SHP77 (cell line): ENCODE measurements around the gene GEMIN4.
"Not testable (repeated sequence)": the region's sequence is repeated elsewhere in the genome, so short reads cannot be mapped to it uniquely, and the experiment has no call there.

Experiments used
- DNase-seq, 2 experiments: peaks; one replicate each; lab custom pipeline; 2025; lab: John Stamatoyannopoulos, UW

Gene GEMIN4

DNA sequence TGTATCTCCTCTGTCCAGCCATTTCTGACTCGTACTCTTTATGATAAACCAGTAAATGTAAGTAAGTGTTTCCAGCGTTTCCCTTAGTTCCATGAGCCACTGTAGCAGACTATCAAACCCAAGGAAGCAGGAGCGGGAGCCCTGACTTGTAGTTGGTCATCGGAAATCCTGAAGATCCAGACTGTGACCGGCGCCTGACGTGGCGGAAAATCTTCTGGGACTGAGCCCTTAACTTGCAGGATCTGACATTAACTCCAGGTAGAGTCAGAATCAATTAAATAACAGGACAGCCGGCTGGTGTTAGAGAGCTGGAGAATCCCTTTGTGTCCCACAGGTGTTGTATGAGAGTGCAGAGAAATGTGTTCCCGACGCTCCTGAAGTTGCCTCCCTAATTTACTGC is 26.0 kb upstream of the GEMIN4 start:
- no peak for DNase-seq

DNA sequence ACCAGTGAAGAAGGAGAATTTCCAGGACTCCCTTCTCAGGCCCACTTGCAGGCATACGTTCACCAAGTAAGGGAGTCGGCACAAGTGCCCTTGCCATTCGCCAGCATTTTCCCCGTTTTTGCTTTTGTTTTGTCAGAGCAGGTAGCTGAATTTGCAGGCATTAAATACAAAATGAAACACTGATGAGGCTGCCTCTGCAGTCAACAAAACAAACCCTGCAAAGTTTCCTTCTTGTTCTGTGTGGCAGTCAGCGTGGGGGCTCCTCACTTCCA is 22.2 kb upstream of the GEMIN4 start:
- DNase-seq: no peak

DNA sequence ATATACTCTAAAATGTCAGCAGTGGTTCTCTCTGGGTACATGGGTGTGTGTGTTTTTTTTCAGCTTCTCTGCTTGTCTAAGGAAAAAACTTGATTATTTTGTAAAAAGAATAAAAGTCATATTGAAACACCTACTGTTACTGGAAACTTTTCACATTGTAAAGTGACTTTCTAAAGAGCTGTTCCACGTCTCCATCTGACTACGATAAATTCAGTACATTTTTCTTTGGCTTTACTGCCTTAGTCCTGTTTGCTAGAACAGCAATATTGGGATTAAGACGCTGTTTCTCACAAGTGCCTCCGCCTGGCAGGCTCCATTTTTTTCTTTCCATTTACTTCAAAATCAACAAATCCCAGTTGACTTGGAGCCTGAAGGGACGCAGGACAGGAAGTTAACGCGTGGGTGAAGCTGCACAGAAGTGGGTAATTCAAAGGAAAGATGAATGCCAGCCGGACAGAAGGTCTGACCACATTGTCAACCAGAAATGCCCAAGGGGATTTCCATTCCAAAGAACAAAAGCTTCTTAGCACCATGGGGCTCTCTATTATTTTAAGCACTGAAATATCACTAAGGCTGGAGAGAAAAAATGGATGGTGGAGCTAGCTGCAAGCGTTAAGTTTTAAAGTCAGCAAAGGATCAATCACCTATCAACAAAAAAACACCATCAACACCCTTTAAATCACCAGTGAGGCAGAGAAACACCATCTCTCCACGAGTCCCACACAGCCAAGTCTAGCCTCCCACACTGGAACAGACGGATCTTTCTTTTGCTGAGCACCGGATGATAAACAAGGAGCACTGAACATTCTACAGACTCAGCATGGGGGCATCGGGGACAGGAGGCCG is 21.6 kb upstream of the GEMIN4 start:
- no peak for DNase-seq

DNA sequence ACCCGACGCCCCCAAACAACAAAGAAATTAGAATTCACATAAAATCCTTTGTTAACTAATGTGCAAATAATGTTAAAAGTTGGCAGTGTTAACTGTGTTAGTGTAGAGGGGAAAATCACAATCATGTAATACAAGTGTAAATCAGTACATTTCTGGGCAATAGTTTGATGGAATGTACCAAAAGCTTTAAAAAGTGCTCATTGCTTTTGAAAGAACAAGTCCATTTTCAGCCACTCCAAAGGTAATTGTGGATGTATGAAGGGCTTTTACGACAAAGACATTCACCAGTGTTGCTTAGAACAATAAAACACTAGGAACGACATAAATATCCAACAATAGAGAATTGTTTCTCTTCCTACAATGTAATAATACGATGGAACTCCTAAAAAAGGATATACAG is 21.0 kb upstream of the GEMIN4 start:
- no peak for DNase-seq

DNA sequence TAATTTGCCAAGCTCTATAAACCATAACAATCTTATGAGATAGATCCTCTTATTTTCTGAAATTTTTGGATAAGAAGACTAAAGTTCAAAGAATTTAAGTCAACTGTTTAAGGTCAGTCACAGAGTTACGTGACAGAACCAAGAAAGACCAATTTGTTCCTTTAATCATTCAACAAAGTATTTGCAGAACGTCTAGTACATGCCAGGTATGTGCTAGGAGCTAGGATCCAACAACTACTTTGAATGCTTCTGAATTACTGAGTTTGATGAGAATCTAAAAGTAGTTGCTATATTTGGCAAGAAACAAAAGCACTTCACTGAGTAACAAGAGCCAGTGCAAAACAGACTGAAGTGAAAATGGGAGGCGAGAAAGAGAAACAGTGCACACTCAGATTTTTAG is 15.0 kb upstream of the GEMIN4 start:
- DNase-seq: no peak

DNA sequence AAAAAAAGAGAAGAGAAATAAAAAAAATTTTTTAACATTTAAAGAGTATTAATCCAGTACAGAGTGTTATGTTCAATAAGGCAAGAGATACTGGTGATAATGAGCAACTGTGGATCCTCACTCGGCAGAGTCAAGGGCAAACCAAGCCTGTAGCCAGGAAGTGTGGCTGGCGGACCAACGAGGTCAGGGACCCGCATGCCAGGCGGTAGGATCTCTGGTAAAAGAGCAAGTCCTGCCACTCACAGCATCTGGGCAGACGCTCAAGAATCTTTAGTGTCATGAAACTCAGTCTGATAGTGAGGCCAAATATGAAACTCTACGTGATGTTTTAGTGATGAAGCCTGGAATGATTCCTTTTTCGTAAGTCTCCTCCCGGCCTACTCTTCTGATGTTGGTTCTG is 8.3 kb upstream of the GEMIN4 start:
- no peak for DNase-seq

DNA sequence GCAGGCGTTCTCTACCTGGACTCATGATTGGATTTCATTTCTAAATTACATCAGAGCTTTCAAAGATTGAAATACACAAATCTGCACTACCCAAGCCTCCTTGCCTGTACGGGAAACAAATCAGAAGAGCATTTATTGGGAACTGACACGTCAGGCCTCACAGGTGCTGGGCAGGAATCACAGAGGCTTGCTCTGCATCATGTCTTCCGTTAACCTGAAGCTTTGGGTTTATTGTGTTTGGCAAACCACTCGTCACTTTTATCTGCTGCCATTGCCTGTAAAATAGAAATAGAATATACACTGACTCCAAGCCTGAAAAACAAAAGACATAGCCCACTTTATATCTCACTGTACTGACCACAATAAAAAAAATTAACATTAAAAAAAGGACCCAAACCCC is 7.9 kb upstream of the GEMIN4 start:
- no peak for DNase-seq

DNA sequence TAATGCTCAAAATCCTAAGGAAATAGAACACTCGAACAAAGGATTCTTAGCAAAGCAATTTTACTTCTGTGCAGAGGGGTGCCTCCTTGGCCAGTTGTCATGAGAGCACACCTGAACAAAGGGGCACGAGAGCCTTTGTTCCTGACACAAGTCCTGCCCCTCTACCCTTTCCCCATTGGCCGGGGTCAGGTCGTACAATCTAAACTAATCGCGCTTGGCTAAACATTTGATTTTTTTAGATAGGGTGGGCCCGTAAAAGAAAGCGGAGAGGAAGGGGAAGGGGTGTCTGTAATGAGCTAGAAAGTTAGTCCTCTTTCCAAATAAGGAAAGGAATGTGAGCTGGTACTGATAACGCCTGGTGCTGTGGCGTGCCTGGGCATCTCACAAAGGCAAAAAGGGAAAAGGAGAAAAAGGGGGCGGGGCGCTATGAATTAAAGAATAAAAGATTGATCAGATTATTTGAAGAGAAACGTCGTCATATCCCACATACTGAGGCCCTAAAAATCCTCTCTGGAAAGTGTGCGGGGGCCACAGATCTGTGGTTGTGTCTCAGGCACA is 4.0 kb upstream of the GEMIN4 start:
- not testable (repeated sequence) for DNase-seq

DNA sequence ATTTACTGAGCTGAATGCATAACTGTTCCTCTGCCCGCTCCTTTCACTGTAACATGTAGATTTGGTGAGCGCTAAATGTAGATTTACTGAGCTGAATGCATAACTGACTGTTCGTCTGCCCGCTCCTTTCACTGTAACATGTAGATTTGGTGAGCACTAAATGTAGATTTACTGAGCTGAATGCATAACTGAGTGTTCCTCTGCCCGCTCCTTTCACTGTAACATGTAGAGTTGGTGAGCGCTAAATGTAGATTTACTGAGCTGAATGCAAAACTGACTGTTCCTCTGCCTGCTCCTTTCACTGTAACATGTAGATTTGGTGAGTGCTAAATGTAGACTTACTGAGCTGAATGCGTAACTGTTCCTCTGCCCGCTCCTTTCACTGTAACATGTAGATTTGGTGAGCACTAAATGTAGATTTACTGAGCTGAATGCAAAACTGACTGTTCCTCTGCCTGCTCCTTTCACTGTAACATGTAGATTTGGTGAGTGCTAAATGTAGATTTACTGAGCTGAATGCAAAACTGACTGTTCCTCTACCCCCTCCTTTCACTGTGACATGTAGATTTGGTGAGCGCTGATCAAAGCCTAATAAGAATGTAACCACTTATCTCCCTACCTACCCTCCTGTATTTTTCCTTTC is 3.4 kb upstream of the GEMIN4 start:
- not testable (repeated sequence) for DNase-seq

DNA sequence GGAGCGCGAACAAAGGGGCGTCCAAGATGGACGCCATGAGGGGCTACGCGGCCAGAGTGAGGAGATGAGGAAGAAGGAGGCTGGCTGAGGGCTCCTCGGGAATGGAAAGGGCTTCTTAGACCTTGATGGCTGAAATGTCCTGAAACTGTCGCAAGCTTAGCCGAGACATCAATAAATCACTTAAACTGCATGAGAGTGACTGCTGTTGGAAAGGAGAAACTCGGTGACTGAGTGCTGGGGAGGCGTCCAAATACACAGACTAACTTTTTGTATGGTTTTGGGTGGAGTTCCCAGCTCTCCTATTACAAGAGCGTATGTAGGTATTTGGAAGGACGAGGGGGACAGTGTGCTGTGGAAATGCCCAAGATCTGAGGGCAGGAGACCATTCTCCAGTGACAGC is 1.4 kb upstream of the GEMIN4 start:
- DNase-seq: no peak

DNA sequence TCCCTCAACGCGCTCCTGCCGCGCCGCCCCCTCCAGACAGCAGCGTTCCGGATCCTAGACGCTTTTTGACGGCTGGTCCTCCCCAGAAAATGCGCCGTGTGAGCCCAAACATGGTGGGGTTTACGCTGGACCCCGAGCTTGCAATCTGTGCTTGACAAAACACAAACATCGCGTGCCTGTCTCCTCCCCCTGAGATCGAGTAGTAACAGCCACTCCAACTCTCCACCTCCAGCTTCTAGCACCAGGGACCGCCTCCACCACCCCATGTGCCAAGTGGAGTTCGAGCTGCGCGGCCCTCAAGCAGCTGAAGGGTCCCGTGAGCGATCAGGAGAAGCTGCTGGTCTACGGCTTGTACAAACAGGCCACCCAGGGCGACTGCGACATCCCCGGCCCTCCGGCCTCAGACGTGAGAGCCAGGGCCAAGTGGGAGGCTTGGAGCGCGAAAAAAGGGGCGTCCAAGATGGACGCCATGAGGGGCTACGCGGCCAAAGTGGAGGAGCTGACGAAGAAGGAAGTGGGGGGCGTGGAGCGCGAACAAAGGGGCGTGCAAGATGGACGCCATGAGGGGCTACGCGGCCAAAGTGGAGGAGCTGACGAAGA is 656 bp upstream of the GEMIN4 start:
- peak; percentile 16 to 58 for DNase-seq

DNA sequence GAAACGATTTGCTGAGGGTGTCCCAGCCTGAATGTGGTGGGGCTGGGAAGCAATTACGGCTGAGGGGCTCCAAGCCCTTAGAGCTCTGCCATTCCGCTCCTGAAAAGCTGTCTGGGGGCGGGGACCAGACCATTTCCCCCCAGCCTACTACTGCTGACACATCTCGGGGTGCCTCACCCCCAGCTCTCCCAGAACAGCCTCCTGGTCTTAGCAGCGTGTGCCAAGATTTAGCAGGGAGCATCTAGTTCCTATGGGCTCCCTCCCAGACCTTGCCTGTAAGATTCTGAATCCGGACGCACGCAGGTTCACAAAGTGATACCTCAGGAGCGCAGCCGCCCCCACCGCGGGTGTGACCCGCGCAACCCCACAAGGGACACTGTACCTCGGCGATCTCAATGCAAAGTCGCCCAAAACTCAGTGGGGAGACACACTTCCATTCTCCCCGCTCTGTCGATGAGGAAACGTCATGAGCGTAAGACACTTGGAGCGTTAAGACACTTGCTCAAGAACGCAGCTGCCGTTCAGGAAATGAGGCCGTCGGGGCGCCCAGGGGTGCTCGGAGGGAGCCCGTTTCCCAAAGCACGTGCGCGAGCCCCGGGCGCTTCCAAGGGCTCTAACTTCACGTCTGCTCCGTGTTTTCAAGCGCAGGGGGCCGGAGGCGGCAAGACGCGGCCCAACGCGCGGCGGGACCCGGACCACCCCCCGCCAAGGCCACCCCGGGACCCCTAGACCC is 629 bp downstream of the GEMIN4 start:
- DNase-seq: peak; percentile 17 to 26

DNA sequence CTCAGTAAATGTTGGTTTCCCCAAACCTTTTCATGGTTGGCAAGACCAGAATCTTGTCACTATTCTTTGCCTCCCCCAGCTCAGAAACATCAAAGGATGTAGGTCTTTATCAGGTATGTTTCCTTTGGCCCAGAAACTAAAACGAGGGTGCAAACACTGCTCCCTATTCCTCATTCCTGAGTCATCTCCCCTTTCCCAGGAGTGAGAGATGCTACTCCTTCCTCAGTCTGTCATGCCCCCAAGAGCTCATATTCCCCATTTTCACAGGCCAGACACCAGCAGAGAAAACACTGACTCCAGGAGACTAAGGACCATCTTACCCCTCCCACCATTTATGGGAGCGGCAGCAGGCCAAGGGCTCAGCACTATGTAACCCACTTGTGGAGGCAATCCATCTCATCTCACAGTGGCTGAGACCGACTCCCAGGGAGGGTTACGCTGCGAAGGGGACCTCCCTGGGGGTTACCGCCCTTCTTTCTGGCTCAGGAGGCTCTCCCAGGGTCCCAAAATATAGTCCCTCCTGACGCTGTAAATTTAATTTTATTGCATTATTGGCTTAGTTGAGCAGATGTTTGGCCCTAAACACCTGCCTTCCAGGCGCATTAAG is 1.5 kb downstream of the GEMIN4 start:
- DNase-seq: peak in 1 of 2 experiments; percentile 5

DNA sequence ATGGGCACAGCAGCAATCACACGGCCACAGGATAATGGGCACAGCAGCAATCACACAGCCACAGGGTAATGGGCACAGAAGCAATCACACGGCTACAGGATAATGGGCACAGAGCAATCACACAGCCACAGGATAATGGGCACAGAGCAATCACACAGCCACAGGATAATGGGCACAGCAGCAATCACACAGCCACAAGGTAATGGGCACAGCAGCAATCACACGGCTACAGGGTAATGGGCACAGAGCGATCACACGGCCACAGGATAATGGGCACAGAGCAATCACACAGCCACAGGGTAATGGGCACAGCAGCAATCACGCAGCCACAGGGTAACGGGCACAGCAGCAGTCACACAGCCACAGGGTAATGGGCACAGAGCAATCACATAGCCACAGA is 2.7 kb downstream of the GEMIN4 start:
- DNase-seq: not testable (repeated sequence)

DNA sequence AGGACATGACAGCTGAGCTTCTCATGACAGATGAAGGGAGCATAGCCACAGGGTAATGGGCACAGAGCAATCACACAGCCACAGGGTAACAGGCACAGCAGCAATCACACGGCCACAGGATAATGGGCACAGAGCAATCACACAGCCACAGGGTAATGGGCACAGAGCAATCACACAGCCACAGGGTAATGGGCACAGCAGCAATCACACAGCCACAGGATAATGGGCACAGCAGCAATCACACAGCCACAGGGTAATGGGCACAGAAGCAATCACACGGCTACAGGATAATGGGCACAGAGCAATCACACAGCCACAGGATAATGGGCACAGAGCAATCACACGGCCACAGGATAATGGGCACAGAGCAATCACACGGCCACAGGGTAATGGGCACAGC is 3.5 kb downstream of the GEMIN4 start:
- not testable (repeated sequence) for DNase-seq

DNA sequence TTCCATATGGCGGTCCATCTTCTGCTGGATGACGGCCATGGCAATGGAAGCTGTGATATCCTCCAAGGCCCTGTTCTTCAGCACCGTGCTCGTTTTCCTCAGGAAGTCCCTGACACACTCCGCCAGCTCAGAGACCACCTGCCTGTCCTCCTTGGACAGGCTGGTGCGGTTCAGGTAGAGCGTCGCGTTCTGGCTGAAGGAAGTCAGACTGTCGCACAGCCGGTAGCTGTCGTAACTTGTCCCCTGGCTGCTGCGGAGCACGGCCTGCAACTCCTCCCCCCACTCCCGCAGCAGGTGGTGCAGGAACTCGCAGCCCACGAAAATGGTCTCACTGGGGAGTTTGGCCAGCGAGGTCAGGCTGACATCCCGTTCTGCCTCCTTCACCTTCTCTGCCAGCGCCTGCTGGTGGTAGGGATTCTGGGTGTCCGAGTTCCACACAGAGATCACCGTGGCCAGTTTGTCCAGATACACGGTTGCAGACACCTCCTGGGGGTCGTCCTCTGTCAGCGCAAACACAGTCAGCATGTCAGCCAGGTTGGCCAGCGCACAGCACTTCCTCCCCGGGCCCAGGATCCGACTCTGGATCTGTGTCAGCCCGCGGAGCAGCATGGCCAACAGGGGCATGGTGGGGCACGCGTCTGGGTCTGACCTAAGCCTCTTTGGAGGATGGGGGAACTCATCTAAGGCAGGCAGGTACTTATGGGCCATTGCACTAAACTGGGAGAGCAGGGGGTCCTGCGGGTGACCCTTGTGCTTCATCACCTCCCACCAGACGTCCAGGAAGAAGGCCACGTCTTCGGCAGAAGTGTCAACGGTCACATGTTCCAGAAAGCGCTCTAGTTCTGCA is 5.1 kb downstream of the GEMIN4 start:
- no peak for DNase-seq

DNA sequence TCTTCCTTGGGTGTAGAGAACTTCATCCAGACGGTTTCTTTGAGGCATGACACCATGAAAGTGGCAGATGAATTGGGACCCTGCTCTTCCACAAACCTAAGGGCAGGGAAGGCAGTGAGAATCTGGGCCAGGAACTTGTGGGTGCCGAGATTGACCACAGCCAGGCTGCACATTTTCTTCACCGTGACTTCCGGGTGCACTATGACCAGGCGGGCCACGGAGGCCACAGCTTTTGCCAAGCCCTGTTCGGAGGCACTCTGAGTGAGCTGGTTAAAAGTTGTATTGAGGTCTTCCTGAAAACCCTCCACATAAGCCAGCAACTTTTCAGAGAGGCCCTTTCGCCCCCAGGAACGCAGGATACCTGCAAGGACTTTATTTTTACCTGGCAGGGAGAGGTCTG is 5.9 kb downstream of the GEMIN4 start:
- no peak for DNase-seq

DNA sequence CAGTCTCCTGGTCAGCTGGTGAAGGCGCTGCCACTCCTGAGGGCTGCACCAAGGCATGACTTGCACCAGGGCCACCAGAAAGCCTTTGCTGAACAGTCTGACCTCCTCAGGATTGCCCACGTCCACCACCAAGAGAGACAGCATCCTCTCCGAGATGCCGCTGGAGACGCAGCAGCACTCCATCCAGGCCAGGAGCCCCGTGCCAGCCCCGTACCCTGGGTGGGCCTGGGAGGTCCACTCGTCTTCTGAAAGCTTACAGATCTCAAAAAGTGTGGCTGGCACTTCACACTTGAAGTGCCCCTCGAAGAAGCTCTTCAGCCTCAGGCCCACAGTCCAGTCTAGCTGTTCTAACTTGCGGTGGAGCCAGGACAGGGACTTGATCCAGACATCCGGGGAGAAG is 6.7 kb downstream of the GEMIN4 start:
- DNase-seq: no peak

DNA sequence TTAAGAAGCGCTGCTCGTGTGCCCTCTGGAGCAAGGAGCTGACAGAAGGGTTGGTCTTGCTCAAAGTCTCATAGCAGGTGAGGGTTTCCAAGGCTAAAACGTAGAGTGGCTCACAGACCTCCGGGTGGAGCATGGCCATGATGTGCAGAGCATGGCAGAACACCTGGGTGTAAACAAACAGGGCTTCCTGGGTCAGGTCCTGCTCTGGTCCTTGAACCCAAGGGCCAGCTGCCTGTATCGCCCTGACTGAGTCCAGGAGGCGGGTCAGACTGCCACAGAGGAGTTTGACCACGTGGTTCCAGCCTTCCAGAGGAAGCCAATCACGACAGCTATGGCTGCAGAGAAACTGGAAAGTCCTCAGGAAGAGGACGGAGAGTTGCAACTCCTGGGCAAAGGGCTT is 7.1 kb downstream of the GEMIN4 start:
- no peak for DNase-seq

DNA sequence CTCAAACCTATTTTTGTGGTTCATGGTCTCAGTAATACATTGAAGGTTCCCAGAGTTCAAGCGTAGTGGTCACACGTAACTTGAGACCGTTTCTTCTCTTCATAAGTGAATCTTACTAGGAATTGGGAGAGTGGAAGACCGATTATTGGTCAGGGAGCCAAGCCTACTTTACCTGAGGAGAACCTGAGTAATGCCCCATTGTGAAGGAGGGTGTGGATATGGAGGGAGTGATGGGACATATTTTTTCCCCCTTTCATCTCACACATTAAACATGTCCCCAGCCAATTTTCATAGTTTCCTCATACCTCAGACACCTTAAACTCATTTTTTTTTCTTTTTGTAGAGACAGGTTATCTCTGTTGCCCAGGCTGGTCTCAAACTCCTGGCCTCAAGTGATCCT is 8.9 kb downstream of the GEMIN4 start:
- no peak for DNase-seq

DNA sequence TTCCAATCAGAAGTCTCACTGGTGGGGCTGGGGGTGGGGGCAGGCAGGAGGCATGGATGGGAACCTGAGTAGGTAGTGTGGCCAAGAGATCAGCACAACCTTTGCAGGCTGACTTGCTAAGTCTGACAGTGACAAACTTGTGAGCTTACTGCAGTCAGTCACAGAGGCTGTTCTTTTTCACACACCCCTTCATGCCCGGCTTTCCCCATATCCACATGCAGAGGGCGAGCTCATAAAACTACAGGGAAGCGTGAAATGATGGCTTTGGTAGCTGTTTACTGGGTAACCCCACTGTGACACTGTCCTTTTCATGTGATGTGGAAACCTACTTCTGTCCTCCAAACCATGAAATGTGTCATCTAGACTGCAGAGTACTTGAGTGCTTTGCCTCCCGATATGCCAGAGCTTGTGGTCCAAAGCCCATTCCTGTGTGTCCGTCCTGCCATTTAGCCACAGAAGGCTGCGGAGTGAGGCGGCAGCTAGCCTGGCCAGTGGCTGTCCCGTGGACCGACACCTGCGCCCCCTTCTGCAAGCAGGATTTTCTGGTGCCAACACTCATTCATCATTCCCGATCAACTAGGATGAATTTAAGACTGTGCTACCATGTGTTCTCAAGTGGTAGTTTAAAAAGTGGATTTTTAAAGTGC is 9.8 kb downstream of the GEMIN4 start:
- DNase-seq: no peak
